ENCODE measurements around the gene GPX1. TPM values are rescaled to one million over a fixed set of nuclear protein-coding genes. Genes with fewer than 3 reads are reported as not detected.
"Not testable (repeated sequence)": the region's sequence is repeated elsewhere in the genome, so short reads cannot be mapped to it uniquely, and the experiment has no call there.

GPX1 gene
- total and polyA plus RNA-seq, 4 donors: 174 to 484 (median 263) TPM

- intact Hi-C loops (cut with DNase I): no loop called here
- Histone ChIP-seq H3K9me3 (ENCODE audit: control insufficient read depth, low read length) (no peaks in the 10 kb centered on the region), H3K27ac (ENCODE audit: low read depth in 1 of 2, low read length in 2 of 2) (no peak overlapping the region), H3K4me3 (ENCODE audit: low read length in 2 of 2) (no peak overlapping the region), H3K36me3 (ENCODE audit: control insufficient read depth in 1 of 2, insufficient read depth in 2 of 2, low read length in 1 of 2) (peaks cover 0 to 2% of the 10 kb centered on the region in 2 donors), H3K4me1 (ENCODE audit: control insufficient read depth in 1 of 2, insufficient read depth in 2 of 2, low read length in 2 of 2) (no peaks in the 10 kb centered on the region), H3K27me3 (ENCODE audit: control insufficient read depth in 1 of 2, insufficient read depth in 2 of 2, low read length in 1 of 2) (no peaks in the 10 kb centered on the region)
- DNase-seq: no peak
- no peak for ATAC-seq (ENCODE audit: low FRiP score)
- 64 to 78% methylated on average over 2 of the region's 2 CpGs for WGBS, 2 donors
Measured at GRCh38 chr3:49352281-49352680, 5.9 kb downstream of the GPX1 start.

- 41 to 51% methylated on average over 1 of the region's 1 CpG for WGBS, 2 donors
- H3K4me3 ChIP-seq (ENCODE audit: low read length in 2 of 2): no peak overlapping the region
- H3K4me1 ChIP-seq (ENCODE audit: control insufficient read depth in 1 of 2, insufficient read depth in 2 of 2, low read length in 2 of 2): no peaks in the 10 kb centered on the region
- H3K9me3 ChIP-seq (ENCODE audit: control insufficient read depth, low read length): no peaks in the 10 kb centered on the region
- DNase-seq (no peak), ATAC-seq (ENCODE audit: low FRiP score) (no peak)
- H3K27me3 ChIP-seq (ENCODE audit: control insufficient read depth in 1 of 2, insufficient read depth in 2 of 2, low read length in 1 of 2): no peaks in the 10 kb centered on the region
- H3K27ac ChIP-seq (ENCODE audit: low read depth in 1 of 2, low read length in 2 of 2): no peak overlapping the region
- intact Hi-C loops (cut with DNase I): no loop called here
- peaks cover 0 to 1% of the 10 kb centered on the region in 2 donors for H3K36me3 ChIP-seq (ENCODE audit: control insufficient read depth in 1 of 2, insufficient read depth in 2 of 2, low read length in 1 of 2)
Measured at GRCh38 chr3:49351521-49352011, 6.6 kb downstream of the GPX1 start.

GRCh38 chr3:49349348-49350114 is 8.6 kb downstream of the GPX1 start:
- H3K4me3 ChIP-seq (ENCODE audit: low read length in 2 of 2): no peak overlapping the region
- H3K27me3 ChIP-seq (ENCODE audit: control insufficient read depth in 1 of 2, insufficient read depth in 2 of 2, low read length in 1 of 2): no peaks in the 10 kb centered on the region
- 69 to 72% methylated on average over 3 of the region's 3 CpGs for WGBS, 2 donors
- ATAC-seq (ENCODE audit: low FRiP score): no peak
- no peaks in the 10 kb centered on the region for H3K36me3 ChIP-seq (ENCODE audit: control insufficient read depth in 1 of 2, insufficient read depth in 2 of 2, low read length in 1 of 2)
- H3K9me3 ChIP-seq (ENCODE audit: control insufficient read depth, low read length): no peaks in the 10 kb centered on the region
- no peak overlapping the region for H3K27ac ChIP-seq (ENCODE audit: low read depth in 1 of 2, low read length in 2 of 2)
- H3K4me1 ChIP-seq (ENCODE audit: control insufficient read depth in 1 of 2, insufficient read depth in 2 of 2, low read length in 2 of 2): no peaks in the 10 kb centered on the region
- intact Hi-C loops (cut with DNase I): no loop called here
- DNase-seq: no peak

- H3K27me3 ChIP-seq (ENCODE audit: control insufficient read depth in 1 of 2, insufficient read depth in 2 of 2, low read length in 1 of 2); H3K27ac ChIP-seq (ENCODE audit: low read depth in 1 of 2, low read length in 2 of 2); intact Hi-C loops (cut with DNase I); H3K9me3 ChIP-seq (ENCODE audit: control insufficient read depth, low read length); H3K4me1 ChIP-seq (ENCODE audit: control insufficient read depth in 1 of 2, insufficient read depth in 2 of 2, low read length in 2 of 2); DNase-seq; H3K4me3 ChIP-seq (ENCODE audit: low read length in 2 of 2); H3K36me3 ChIP-seq (ENCODE audit: control insufficient read depth in 1 of 2, insufficient read depth in 2 of 2, low read length in 1 of 2); ATAC-seq (ENCODE audit: low FRiP score): not testable (repeated sequence)
- WGBS, 2 donors: 91 to 95% methylated on average over 12 of the region's 12 CpGs
Measured at GRCh38 chr3:49348361-49348760, 9.8 kb downstream of the GPX1 start.

GRCh38 chr3:49346797-49347251 is 11.3 kb downstream of the GPX1 start:
- ATAC-seq (ENCODE audit: low FRiP score): no peak
- Histone ChIP-seq H3K36me3 (ENCODE audit: control insufficient read depth in 1 of 2, insufficient read depth in 2 of 2, low read length in 1 of 2) (no peaks in the 10 kb centered on the region), H3K27me3 (ENCODE audit: control insufficient read depth in 1 of 2, insufficient read depth in 2 of 2, low read length in 1 of 2) (no peaks in the 10 kb centered on the region), H3K4me1 (ENCODE audit: control insufficient read depth in 1 of 2, insufficient read depth in 2 of 2, low read length in 2 of 2) (no peaks in the 10 kb centered on the region), H3K4me3 (ENCODE audit: low read length in 2 of 2) (no peak overlapping the region), H3K9me3 (ENCODE audit: control insufficient read depth, low read length) (no peaks in the 10 kb centered on the region), H3K27ac (ENCODE audit: low read depth in 1 of 2, low read length in 2 of 2) (no peak overlapping the region)
- DNase-seq: no peak
- 67 to 78% methylated on average over 6 of the region's 6 CpGs for WGBS, 2 donors
- intact Hi-C loops (cut with DNase I): no loop called here

GRCh38 chr3:49343163-49343562 is 15.0 kb downstream of the GPX1 start:
- DNase-seq (no peak), ATAC-seq (ENCODE audit: low FRiP score) (no peak)
- Histone ChIP-seq H3K27me3 (ENCODE audit: control insufficient read depth in 1 of 2, insufficient read depth in 2 of 2, low read length in 1 of 2) (no peaks in the 10 kb centered on the region), H3K36me3 (ENCODE audit: control insufficient read depth in 1 of 2, insufficient read depth in 2 of 2, low read length in 1 of 2) (no peaks in the 10 kb centered on the region), H3K9me3 (ENCODE audit: control insufficient read depth, low read length) (no peaks in the 10 kb centered on the region), H3K27ac (ENCODE audit: low read depth in 1 of 2, low read length in 2 of 2) (no peak overlapping the region), H3K4me3 (ENCODE audit: low read length in 2 of 2) (no peak overlapping the region), H3K4me1 (ENCODE audit: control insufficient read depth in 1 of 2, insufficient read depth in 2 of 2, low read length in 2 of 2) (no peaks in the 10 kb centered on the region)
- WGBS, 2 donors: 84 to 85% methylated on average over 3 of the region's 3 CpGs
- intact Hi-C loops (cut with DNase I): loop anchor here (5.0 kb wide), 2 partner anchors 69 to 104 kb away; partner anchors contain the start of genes RHOA (in 1 of the 2) and TCTA (in 1 of the 2)

- no peak overlapping the region for H3K4me3 ChIP-seq (ENCODE audit: low read length in 2 of 2)
- H3K4me1 ChIP-seq (ENCODE audit: control insufficient read depth in 1 of 2, insufficient read depth in 2 of 2, low read length in 2 of 2): no peaks in the 10 kb centered on the region
- 93 to 96% methylated on average over 6 of the region's 6 CpGs for WGBS, 2 donors
- no peak for DNase-seq
- ATAC-seq (ENCODE audit: low FRiP score): no peak
- intact Hi-C loops (cut with DNase I): loop anchor here (2.0 to 5.0 kb wide), 3 partner anchors 65 to 105 kb away; partner anchors contain the start of genes C3orf62 (in 1 of the 2), RHOA (in 1 of the 2) and TCTA (in 1 of the 2)
- no peak overlapping the region for H3K27ac ChIP-seq (ENCODE audit: low read depth in 1 of 2, low read length in 2 of 2)
- no peaks in the 10 kb centered on the region for H3K27me3 ChIP-seq (ENCODE audit: control insufficient read depth in 1 of 2, insufficient read depth in 2 of 2, low read length in 1 of 2)
- H3K36me3 ChIP-seq (ENCODE audit: control insufficient read depth in 1 of 2, insufficient read depth in 2 of 2, low read length in 1 of 2): no peaks in the 10 kb centered on the region
- H3K9me3 ChIP-seq (ENCODE audit: control insufficient read depth, low read length): no peaks in the 10 kb centered on the region
Measured at GRCh38 chr3:49341996-49342395, 16.2 kb downstream of the GPX1 start.

- intact Hi-C loops (cut with DNase I): loop anchor here (2.0 to 5.0 kb wide), 3 partner anchors 63 to 107 kb away; partner anchors contain the start of genes C3orf62 (in 1 of the 2), RHOA (in 1 of the 2) and TCTA (in 1 of the 2)
Measured at GRCh38 chr3:49339941-49340800, 18.0 kb downstream of the GPX1 start, which contains the start of gene USP4. Gene USP4 (minus strand): TSS chr3:49340053. CDS start chr3:49340024, 29 bp downstream.

More at GRCh38 chr3:49339941-49340800, 18.0 kb downstream of the GPX1 start, which contains the start of gene USP4:
- DNase-seq (peak; percentile 94 to 96), ATAC-seq (ENCODE audit: low FRiP score) (peak; percentile 97)
- Histone ChIP-seq H3K27me3 (ENCODE audit: control insufficient read depth in 1 of 2, insufficient read depth in 2 of 2, low read length in 1 of 2) (no peaks in the 10 kb centered on the region), H3K9me3 (ENCODE audit: control insufficient read depth, low read length) (no peaks in the 10 kb centered on the region), H3K4me3 (ENCODE audit: low read length in 2 of 2) (peak within 1 kb of the TSS; percentile 78 to 88), H3K27ac (ENCODE audit: low read depth in 1 of 2, low read length in 2 of 2) (peak within 1 kb of the TSS; percentile 63 to 88), H3K4me1 (ENCODE audit: control insufficient read depth in 1 of 2, insufficient read depth in 2 of 2, low read length in 2 of 2) (no peaks in the 10 kb centered on the region), H3K36me3 (ENCODE audit: control insufficient read depth in 1 of 2, insufficient read depth in 2 of 2, low read length in 1 of 2) (no peaks in the 10 kb centered on the region)
- WGBS, 2 donors: 1% methylated on average over 44 to 70 of the region's 70 CpGs
